Esophagus muscularis mucosa (tissue), 4 donors: ENCODE data around the gene WNT7B. TPM values are rescaled to one million over a fixed set of nuclear protein-coding genes. Genes with fewer than 3 reads are reported as not detected.
A peak's percentile ranks its signal among the peaks of the same experiment; 100 is the strongest.

Experiments used
- DNase-seq: peaks from one replicate; pipeline ENCODE4 v3.0.0-alpha.2; 2017; ENCODE audit errors: extremely low spot score
- H3K27ac ChIP-seq, 4 donors: fragments of 200-600 bp; sonication (generic); replicated peaks in 1 of 4; 1 replicate in 3 of 4; 2 replicates in 1 of 4; pipeline ENCODE4 v1.5.1; 2016 to 2019; ENCODE audit warnings: mild to moderate bottlenecking in 1 of 4
- H3K27me3 ChIP-seq, 4 donors: fragments of 200-600 bp; sonication (generic); one replicate each; pipeline versions ENCODE4 v1.5.1 to v1.6.0; 2016 to 2019
- H3K36me3 ChIP-seq, 4 donors: fragments of 200-600 bp; sonication (generic); one replicate each; pipeline ENCODE4 v1.5.1; 2016 to 2019
- H3K4me1 ChIP-seq, 4 donors: fragments of 200-600 bp; sonication (generic); one replicate each; pipeline ENCODE4 v1.5.1; 2016 to 2019
- H3K4me3 ChIP-seq, 4 donors: fragments of 200-600 bp; sonication (generic); 1 replicate in 2 of 4; 2 replicates in 2 of 4; pipeline ENCODE4 v1.5.1; 2016 to 2019; ENCODE audit warnings: mild to moderate bottlenecking in 4 of 4, moderate library complexity in 1 of 4
- H3K9me3 ChIP-seq, 4 donors: fragments of 200-600 bp; sonication (generic); 1 replicate in 3 of 4; 2 replicates in 1 of 4; pipeline ENCODE4 v1.5.1; 2016 to 2019
- EP300 ChIP-seq: sonication (generic); formaldehyde crosslinking; IDR thresholded peaks from one replicate; pipeline ENCODE4 v1.6.1; 2017; ENCODE audit warnings: antibody characterized with exemption
- POLR2A ChIP-seq: fragments of 450-650 bp; IDR thresholded peaks from one replicate; pipeline ENCODE4 v1.6.1; 2017; ENCODE audit warnings: antibody characterized with exemption, moderate library complexity, mild to moderate bottlenecking, low read depth
- POLR2AphosphoS5 ChIP-seq, 2 donors: sonication (generic); formaldehyde crosslinking; IDR thresholded peaks; one replicate each; pipeline ENCODE4 v1.6.1; 2017; ENCODE audit warnings: antibody characterized with exemption in 2 of 2
- whole genome bisulfite sequencing: methylation state at CpG from one replicate; pipeline ENCODE4 v1.1.5; 2018; 5-methylcytosine and 5-hydroxymethylcytosine counted together
- intact Hi-C: fragments of 100-400 bp; cut with DNase I; formaldehyde crosslinking; loops from one replicate; pipeline ENCODE4 v1.15.1; 2023
- total RNA-seq, 4 donors: library from RNA; depleted of rRNA; stranded (reverse); fragments of >200 nt; gene quantifications; one replicate each; pipeline versions ENCODE4 v1.1.0 to v1.2.1, GENCODE V29; 2016
- TF ChIP-seq, protein P1 (sequence below), 3 experiments: fragments of 200-600 bp in 2 of 3; fragments of 450-650 bp in 1 of 3; sonication (generic) in 2 of 3; IDR thresholded peaks; one replicate each; pipeline ENCODE4 v1.5.1; 2017 to 2019; ENCODE audit warnings: antibody characterized with exemption in 3 of 3, mild to moderate bottlenecking in 2 of 3, moderate library complexity in 1 of 3

WNT7B gene
- total RNA-seq, 4 donors from 2014 or later, result not detected

DNA sequence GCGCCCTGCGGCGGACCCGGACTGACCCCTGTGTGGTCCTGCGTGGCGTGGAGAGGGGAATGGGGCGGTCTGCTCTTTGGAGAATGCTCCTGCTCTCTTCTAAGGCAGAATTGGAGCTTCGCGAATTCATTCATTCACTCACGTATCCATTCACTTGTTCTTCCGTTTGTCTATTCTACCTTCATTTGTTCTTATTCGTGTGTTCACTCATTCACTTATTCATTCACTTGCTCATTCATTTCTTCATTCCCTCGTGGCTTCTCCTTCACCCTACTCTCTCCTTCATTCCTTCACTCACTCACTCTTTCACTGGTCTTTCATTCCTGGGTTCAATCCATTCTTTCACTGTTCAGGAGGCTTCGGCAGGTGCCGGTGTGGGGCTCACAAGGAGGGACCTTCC is 69.6 kb downstream of the WNT7B start:
- peaks cover 19 to 40% (median 23%) of the 10 kb centered on the region in 4 donors for H3K4me1 ChIP-seq
- intact Hi-C loops, result no loop called here
- no peaks in the 10 kb centered on the region for H3K36me3 ChIP-seq
- H3K4me3 ChIP-seq, result no peak overlapping the region
- no peak for TF ChIP-seq POLR2A
- no peak for TF ChIP-seq POLR2AphosphoS5 (IDR thresholded peaks at IDR 0.05)
- TF ChIP-seq, protein P1, sequence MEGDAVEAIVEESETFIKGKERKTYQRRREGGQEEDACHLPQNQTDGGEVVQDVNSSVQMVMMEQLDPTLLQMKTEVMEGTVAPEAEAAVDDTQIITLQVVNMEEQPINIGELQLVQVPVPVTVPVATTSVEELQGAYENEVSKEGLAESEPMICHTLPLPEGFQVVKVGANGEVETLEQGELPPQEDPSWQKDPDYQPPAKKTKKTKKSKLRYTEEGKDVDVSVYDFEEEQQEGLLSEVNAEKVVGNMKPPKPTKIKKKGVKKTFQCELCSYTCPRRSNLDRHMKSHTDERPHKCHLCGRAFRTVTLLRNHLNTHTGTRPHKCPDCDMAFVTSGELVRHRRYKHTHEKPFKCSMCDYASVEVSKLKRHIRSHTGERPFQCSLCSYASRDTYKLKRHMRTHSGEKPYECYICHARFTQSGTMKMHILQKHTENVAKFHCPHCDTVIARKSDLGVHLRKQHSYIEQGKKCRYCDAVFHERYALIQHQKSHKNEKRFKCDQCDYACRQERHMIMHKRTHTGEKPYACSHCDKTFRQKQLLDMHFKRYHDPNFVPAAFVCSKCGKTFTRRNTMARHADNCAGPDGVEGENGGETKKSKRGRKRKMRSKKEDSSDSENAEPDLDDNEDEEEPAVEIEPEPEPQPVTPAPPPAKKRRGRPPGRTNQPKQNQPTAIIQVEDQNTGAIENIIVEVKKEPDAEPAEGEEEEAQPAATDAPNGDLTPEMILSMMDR (IDR thresholded peaks at IDR 0.05), result no peak
- TF ChIP-seq EP300, result no peak
- 84% methylated on average over 15 of the region's 15 CpGs for WGBS
- DNase-seq, result no peak
- H3K27ac ChIP-seq, result no peak overlapping the region
- no peaks in the 10 kb centered on the region for H3K9me3 ChIP-seq
- peaks cover 0 to 36% (median 0%) of the 10 kb centered on the region in 4 donors for H3K27me3 ChIP-seq

DNA sequence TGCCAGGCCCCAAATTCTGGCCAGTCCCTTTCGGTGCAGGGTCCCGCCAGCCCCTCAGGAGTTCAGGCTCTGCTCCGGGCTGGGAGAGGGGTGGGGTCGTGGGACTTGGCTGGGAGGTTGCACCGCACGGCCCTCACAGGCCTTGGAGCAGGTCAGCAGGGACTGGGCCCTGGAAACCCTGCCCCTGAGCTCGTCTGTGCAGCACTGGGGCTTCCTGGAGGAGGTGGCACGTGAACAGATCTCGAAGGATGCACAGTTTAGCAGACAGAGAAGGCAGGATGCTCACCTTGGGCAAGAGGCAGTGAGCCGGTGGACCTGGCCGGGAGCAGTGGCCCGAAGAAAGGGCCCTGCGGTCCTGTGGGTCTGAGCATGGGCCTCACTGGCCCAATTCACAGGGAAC is 70.0 kb downstream of the WNT7B start:
- Histone ChIP-seq H3K27ac (no peak overlapping the region), H3K4me1 (peaks cover 19 to 36% (median 20%) of the 10 kb centered on the region in 4 donors), H3K27me3 (peaks cover 0 to 36% (median 0%) of the 10 kb centered on the region in 4 donors), H3K4me3 (no peak overlapping the region), H3K9me3 (no peaks in the 10 kb centered on the region), H3K36me3 (no peaks in the 10 kb centered on the region)
- DNase-seq, result no peak
- intact Hi-C loops, result no loop called here
- WGBS, result 81% methylated on average over 13 of the region's 13 CpGs
- TF ChIP-seq, protein P1 (IDR thresholded peaks at IDR 0.05), result no peak
- TF ChIP-seq POLR2A (no peak), POLR2AphosphoS5 (IDR thresholded peaks at IDR 0.05) (no peak), EP300 (no peak)

DNA sequence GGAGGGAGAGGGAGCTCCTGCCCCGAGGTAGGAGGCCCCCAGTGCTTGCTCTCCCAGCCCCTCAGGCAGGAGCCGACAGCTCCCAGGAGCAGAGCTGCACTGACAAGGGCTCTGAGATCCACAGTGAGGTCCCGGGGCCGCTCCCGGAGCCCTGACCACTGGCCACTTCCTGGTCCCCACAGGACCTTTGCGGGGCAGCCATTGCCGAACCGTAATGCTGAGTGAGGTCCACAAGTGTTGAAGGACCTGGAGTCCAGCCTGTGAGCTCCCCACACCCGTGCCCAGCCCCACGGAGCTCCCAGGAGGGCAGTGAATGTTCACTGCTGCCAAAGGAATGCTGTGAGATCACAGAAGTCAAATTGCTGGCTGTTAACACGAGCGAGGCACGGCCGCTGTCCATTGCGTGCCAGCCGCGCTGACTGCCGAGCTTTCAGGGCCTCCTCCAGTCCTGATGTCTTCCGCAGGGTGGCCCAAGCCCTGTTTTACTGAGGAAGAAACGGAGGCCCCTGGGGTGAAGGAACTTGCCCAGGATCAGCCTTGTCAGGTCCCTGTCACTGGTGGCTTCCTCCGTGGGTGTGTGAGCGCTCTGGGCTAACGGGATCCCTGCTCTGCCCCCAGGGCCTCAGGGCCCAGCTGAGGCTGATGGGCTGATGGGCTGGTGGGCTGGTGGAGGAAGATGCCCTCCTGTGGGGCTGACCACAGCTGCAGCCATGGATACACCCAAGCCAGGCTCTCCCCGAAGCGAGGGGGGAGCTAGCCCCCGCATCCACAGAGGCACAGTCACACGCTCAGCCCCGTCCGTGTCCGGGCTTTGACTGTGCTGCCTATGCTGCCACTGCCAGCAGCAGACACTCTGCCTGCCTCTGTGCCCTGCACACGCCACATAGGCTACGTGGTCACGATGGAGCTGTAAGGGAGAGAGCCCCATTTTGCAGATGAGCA is 70.8 kb downstream of the WNT7B start:
- no peak overlapping the region for H3K4me3 ChIP-seq
- H3K27ac ChIP-seq, result peak overlapping the region in 1 of 4 donors; percentile 27
- intact Hi-C loops, result no loop called here
- 80% methylated on average over 1 of the region's 33 CpGs for WGBS
- H3K27me3 ChIP-seq, result peaks cover 0 to 36% (median 0%) of the 10 kb centered on the region in 4 donors
- H3K36me3 ChIP-seq, result no peaks in the 10 kb centered on the region
- DNase-seq, result no peak
- H3K9me3 ChIP-seq, result no peaks in the 10 kb centered on the region
- H3K4me1 ChIP-seq, result peaks cover 13 to 28% (median 20%) of the 10 kb centered on the region in 4 donors
- TF ChIP-seq EP300, result no peak
- TF ChIP-seq POLR2AphosphoS5 (IDR thresholded peaks at IDR 0.05), result no peak
- TF ChIP-seq, protein P1 (IDR thresholded peaks at IDR 0.05), result no peak
- no peak for TF ChIP-seq POLR2A

- 89% methylated on average over 23 of the region's 27 CpGs for WGBS
- H3K9me3 ChIP-seq, result no peaks in the 10 kb centered on the region
- H3K4me3 ChIP-seq, result no peak overlapping the region
- H3K4me1 ChIP-seq, result peaks cover 13 to 28% (median 20%) of the 10 kb centered on the region in 4 donors
- H3K27me3 ChIP-seq, result peaks cover 0 to 36% (median 0%) of the 10 kb centered on the region in 4 donors
- H3K36me3 ChIP-seq, result no peaks in the 10 kb centered on the region
- DNase-seq, result no peak
- no peak for TF ChIP-seq POLR2A
- TF ChIP-seq EP300, result no peak
- TF ChIP-seq, protein P1 (IDR thresholded peaks at IDR 0.05), result no peak
- TF ChIP-seq POLR2AphosphoS5 (IDR thresholded peaks at IDR 0.05), result no peak
- intact Hi-C loops, result no loop called here
- no peak overlapping the region for H3K27ac ChIP-seq
Observed at GRCh38 chr22:45905326-45905923, 71.5 kb downstream of the WNT7B start.
